ENCODE measurements around the gene PRKCZ.

- no peak for TF ChIP-seq POLR2A (IDR thresholded peaks at IDR 0.05)
- no peak for TF ChIP-seq CTCF (IDR thresholded peaks at IDR 0.05)
- no peak for TF ChIP-seq POLR2AphosphoS5 (IDR thresholded peaks at IDR 0.05)
Observed at GRCh38 chr1:2143814-2144500, 93.7 kb downstream of the PRKCZ start.
